Spleen (tissue), 7 donors: ENCODE results near the gene SYCP1.

Experiments used
- POLR2A ChIP-seq, 3 donors: fragments of 450-650 bp; IDR thresholded peaks; one replicate each; pipeline ENCODE4 v1.5.1; 2017; ENCODE audit warnings: antibody characterized with exemption in 3 of 3, mild to moderate bottlenecking in 1 of 3
- POLR2AphosphoS5 ChIP-seq, 3 donors: sonication (generic); formaldehyde crosslinking; IDR thresholded peaks; one replicate each; pipeline ENCODE4 v1.5.1; 2017; ENCODE audit warnings: antibody characterized with exemption in 3 of 3
- TF ChIP-seq, protein P1 (sequence below), 11 experiments: fragments of 200-600 bp in 7 of 11; fragments of 450-650 bp in 4 of 11; sonication (generic) in 4 of 11; IDR thresholded peaks in 8 of 11; conservative IDR thresholded peaks in 3 of 11; 1 replicate in 7 of 11; 2 replicates in 4 of 11; pipeline versions ENCODE4 v1.4.0 to v1.8.0; 2016 to 2021; ENCODE audit warnings: antibody characterized with exemption in 11 of 11, inconsistent platforms in 4 of 11, mild to moderate bottlenecking in 1 of 11
- donor health status: DM: no; HTN: no; CAD: no; lungs with moderate emphysema.
- donor health status: DM: no; HTN: no; CAD: no.
- donor health status: DM: no; HTN: no; CAD: no.

DNA sequence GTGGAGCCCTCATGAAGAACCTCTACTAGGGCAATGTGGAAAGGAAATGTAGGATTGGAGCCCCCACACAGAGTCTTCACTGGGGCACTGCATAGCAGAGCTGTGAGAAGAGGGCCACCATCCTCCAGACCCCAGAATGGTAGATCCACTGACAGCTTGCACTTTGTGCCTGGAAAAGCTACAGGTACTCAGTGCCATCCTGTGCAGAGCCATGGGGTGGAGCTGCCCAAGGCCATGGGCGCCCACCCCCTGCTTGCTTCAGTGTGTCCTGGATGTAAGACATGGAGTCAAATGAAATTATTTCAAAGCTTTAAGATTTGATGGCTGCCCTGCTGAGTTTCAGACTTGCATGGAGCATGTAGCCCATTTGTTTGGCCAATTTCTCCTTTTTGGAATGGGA is 157.8 kb downstream of the SYCP1 start:
- TF ChIP-seq, protein P1, sequence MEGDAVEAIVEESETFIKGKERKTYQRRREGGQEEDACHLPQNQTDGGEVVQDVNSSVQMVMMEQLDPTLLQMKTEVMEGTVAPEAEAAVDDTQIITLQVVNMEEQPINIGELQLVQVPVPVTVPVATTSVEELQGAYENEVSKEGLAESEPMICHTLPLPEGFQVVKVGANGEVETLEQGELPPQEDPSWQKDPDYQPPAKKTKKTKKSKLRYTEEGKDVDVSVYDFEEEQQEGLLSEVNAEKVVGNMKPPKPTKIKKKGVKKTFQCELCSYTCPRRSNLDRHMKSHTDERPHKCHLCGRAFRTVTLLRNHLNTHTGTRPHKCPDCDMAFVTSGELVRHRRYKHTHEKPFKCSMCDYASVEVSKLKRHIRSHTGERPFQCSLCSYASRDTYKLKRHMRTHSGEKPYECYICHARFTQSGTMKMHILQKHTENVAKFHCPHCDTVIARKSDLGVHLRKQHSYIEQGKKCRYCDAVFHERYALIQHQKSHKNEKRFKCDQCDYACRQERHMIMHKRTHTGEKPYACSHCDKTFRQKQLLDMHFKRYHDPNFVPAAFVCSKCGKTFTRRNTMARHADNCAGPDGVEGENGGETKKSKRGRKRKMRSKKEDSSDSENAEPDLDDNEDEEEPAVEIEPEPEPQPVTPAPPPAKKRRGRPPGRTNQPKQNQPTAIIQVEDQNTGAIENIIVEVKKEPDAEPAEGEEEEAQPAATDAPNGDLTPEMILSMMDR (IDR thresholded peaks at IDR 0.05 in 8 of 11, conservative IDR thresholded peaks at IDR 0.05 in 3 of 11), result no peak
- TF ChIP-seq POLR2AphosphoS5 (IDR thresholded peaks at IDR 0.05), result no peak
- TF ChIP-seq POLR2A (IDR thresholded peaks at IDR 0.05), result no peak
